HK-2 (cell line): ENCODE measurements around the gene CLDN15.
A peak's percentile ranks its signal among the peaks of the same experiment; 100 is the strongest.
"Not testable (repeated sequence)": the region's sequence is repeated elsewhere in the genome, so short reads cannot be mapped to it uniquely, and the experiment has no call there.

Experiments used
- DNase-seq: peaks from one replicate; pipeline ENCODE4 v3.0.0-alpha.2; 2018; ENCODE audit not compliant: unreplicated experiment

CLDN15 gene

DNA sequence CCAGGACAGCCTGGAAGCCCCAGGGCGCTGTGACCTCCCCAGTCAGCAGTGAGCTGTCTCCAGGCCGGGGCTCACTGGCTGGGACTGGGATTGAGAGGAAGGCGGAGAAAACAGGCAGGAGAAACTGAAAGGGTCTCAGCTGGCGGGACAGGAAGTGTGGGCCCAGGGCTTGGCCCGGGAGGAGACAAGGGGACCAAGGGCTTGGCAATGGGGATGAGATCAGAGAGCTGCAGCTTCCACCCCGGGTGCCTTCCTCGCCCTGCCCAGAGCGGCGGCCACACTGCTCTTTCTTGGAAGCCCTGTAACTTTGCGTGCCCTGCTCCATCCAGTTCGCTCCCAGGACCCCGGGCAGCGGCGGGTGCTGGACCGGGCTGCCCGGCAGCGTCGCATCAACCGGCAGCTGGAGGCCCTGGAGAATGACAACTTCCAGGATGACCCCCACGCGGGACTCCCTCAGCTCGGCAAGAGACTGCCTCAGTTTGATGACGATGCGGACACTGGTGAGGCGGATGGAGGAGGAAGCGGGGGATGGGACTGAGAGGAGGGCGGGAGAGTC is 15.2 kb downstream of the CLDN15 start:
- DNase-seq: no peak

DNA sequence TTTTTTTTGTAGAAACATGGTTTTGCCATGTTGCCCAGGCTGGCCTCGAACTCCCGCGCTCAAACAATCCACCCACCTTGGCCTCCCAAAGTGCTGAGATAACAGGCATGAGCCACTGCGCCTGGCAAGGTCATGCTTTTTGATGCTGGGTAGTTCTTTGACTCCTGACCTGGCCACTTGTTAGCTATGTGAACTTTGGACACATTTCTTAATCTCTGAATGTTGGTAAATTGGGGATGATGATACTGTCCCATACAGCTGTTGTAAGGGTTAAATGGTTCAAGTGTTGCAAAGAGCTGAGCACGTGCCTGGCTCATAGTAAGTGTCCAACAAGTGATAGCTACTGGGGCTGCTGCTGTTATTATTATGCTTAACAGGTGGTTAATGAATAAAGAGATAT is 17.3 kb downstream of the CLDN15 start:
- no peak for DNase-seq

GRCh38 chr7:101218236-101219125 is 19.1 kb downstream of the CLDN15 start:
- no peak for DNase-seq

DNA sequence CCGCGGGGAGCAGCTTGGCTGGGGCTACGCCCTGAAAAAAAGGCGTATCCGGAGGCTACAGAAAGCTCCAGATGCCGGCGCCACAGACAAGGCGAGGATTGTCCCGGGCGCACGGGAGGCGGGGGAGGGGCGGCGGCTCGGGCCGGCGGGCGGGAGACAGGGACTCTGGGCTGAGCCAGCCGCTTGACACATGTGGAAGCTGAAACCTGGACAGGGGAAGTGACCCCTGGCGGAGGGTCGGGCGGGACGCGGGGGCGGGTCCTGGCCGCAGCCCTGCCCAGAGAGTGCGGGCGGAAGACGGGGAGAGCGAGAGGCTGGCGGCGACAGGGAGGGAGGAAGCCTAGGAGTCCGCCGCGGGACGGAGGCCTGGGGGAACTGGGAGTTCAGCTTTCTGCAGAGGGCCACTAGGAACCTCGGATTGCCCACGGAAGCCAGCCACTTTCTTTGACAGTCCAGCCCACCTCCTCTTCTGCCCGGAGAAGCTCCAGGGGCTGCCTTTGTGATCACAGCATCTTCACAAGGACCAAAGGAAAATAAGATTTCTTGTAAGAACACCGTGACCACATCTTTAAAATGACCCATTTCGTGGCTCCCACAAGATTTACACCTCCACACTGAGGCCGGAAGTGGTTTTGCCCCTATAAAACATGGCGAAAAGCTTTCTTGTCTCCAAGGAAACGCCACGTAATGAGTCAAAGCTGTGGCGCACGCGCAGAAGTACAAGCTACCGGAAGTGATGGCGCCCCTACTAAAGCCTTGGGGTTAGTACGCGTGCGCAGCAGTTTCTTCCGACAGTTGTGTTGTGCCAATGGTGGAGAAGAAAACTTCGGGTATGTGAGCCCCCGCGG is 20.0 kb downstream of the CLDN15 start, which contains the start of the genes PLOD3 and ZNHIT1:
Gene PLOD3 (minus strand): TSS at position 194 of the 848 bp plus-strand sequence. CDS start 307 bp downstream, outside the sequence.
Gene ZNHIT1 (plus strand): TSS at position 778 of the 848 bp plus-strand sequence. CDS start 31 bp downstream, at position 809.
- peak; percentile 95 for DNase-seq

GRCh38 chr7:101216860-101217387 is 20.7 kb downstream of the CLDN15 start:
- DNase-seq: peak; percentile 42

DNA sequence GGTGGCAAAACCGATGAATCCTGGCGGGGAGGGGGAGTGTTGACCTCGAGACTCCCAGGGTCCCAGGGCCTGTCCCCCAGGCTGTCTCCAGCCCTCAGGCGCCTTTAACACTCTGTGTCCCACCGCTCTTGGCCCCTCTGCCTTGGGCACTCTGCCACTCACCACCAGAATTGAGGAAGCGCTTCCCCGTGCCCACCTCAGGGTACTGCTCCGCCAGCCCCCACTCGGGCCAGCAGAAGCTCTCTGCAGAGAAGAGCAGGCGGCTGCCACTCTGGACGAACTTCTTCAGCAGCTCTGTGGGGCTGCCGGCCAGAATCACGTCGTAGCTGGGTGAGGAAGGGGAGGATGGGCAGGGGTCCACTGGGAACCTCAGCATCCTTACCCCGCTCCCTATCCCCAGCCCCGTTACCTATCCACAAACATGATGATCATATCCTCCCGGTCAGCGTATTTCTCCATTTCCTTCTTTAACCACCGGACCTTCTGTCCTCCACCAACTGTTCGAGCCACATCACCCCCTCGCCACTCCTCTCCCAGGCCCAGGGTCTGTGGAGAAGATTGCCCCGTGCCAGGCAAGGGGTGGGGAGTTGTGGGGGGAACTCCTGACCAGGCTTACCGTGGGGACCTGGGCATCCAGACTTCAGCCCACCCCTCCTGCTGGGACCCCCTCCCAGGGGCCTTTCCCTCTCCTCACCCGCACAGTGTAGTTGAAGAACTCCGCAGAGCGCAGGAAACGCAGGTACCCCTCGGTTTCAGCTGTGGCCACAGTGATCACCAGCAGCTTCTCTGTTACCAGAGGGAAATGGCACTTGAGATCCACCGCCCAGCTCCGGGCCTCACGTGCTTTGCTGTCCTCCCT is 21.4 kb downstream of the CLDN15 start:
- DNase-seq: no peak

- no peak for DNase-seq
Observed at GRCh38 chr7:101212014-101212413, 25.6 kb downstream of the CLDN15 start.

DNA sequence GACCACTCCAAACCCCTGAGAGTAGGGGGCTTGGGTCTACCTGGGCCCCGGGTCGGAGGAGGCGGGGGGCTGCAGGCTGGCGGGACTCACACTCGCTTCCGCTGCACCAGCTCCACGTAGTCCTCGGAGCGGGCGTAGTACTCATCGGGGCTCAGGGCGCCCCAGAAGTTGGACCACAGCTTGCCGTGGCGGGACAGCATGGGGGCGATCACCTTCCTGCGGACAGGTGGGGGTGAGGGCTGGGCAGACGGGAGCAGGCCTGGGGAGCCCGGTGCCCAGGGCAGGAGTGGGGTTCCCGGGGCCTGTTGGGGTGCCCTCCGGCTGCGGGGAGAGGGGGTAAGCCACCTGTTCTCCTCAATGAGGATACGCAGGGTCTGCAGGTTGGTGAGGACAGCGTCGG is 26.1 kb downstream of the CLDN15 start:
- DNase-seq: no peak

DNA sequence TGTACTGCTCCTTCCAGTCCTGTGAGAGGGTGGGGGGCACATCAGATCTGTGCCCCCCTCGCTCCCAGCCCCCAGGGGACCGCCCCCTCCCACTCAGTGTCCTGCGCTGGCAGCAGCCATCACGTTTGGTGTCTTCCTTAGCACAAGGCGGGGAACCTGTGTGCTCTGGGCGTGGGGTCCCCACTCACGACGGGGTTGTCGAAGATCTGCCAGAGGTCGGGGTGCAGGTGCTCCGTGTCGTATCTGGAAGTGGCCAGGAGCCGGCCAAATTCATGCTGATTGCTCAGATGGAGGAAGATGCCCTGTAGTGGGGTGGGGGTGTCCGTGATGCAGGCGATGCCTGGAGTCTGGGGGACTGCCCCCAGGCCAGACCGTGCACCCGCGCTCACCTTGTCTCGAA is 27.5 kb downstream of the CLDN15 start:
- DNase-seq: no peak

GRCh38 chr7:101208794-101209193 is 28.8 kb downstream of the CLDN15 start:
- no peak for DNase-seq

GRCh38 chr7:101207459-101207858 is 30.1 kb downstream of the CLDN15 start:
- DNase-seq: no peak

DNA sequence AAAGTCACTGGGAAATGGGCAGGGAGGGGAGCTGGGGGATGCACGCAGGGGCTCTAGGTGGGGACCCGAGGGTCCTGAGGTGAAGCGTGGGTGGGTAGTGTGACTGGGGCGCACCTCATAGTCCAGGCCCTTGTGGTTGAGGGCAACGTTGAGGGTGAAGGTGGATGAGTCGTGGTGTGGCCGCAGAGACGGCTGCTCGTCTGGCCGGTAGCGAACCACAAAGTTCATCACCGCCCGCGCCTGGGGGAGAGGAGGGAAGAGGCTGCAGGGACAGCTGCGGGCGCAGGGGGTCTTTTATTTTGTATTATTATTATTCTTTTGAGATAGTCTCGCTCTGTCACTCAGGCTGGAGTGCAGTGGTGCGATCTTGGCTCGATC is 30.9 kb downstream of the CLDN15 start:
- DNase-seq: peak; percentile 31

DNA sequence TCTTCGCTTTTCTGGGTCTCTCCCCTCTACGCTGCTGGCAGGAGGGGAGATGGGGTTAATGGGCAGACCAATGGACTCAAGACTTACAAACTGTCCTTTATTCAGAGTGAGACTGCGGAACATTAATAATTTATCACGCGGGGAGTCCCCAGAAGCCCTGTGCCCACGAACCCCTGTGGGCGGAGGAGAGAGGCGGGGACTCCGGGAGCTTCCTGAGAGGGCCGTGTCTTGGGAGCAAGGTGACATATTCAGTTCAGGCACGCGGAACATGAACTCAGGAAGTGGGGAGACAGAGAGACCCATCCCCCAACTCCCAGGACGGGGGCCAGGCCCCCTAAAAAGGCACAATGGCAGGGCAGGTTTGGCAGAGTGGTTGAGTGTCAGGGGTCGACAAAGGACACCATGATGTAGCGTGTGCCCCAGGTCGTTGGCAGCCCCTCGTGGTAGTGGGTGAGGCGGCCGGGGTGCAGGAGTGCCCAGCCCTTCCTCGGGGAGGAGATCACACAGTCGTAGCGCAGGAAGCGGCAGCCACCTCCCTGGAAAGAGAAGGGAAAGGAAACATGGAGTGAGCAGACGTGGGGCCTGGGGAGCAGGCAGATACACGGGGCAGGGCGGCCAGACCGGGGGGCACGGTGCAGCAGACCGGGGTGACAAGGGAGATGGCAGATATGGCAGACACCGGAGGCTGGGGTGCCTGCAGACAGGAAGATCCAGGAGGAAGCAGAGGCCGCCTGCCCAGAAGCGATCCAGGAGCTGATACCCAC is 31.5 kb downstream of the CLDN15 start:
- no peak for DNase-seq

DNA sequence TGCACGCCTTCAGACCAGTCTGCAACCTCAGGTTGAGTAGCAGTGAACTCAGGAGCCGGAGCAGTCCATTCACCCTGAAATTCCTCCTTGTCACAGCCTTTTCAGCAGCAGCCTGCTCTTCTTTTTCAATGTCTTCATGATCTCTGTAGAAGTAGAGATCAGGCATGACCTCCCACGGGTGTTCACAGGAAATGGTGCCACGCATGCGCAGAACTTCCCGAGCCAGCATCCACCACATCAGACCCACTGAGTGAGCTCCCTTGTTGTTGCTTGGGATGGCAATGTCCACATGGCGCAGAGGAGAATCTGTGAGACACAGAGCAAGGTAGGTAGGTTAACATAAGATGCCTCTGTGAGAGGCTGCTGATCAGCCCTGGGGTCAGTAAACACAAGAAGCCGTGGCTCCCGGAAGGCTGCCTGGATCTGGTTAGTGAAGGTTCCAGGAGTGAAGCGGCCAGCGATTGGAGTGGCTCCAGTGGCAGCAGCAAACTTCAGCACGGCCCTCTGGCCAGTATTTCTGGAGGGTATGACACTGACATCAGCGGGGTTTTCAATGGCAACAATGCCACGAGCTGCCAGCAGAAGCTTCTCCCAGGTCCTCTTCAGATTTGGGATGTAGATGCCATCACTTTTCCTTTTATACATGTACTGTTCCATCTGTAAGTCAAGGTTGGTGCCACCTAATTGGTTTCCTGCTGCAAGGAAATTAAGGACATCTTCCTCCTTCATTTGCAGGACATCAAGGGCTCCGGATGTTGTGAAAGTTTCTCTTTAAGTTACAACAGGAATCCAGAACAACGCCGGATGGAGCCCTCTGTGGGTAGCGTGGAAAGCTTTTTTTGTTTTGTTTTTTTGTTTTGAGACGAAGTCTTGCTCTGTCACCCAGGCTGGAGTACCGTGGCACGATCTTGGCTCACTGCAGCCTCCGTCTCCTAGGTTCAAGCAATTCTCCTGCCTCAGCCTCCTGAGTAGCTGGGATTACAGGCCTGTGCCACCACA is 33.6 kb downstream of the CLDN15 start:
- not testable (repeated sequence) for DNase-seq

DNA sequence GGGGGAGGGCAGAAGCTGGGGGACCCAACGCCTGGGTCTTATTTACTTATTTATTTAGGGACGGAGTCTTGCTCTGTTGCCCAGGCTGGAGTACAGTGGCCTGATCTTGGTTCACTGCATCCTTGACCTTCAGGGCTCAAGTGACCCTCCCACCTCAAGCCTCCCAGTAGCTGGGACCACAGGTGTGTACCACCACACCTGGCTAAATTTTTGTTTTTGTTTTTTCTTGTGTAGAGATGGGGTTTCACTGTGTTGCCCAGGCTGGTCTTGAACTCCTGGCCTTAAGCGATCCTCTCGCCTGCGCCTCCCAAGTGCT is 35.0 kb downstream of the CLDN15 start:
- no peak for DNase-seq

- DNase-seq: no peak
Observed at GRCh38 chr7:101201695-101202602, 35.7 kb downstream of the CLDN15 start.

DNA sequence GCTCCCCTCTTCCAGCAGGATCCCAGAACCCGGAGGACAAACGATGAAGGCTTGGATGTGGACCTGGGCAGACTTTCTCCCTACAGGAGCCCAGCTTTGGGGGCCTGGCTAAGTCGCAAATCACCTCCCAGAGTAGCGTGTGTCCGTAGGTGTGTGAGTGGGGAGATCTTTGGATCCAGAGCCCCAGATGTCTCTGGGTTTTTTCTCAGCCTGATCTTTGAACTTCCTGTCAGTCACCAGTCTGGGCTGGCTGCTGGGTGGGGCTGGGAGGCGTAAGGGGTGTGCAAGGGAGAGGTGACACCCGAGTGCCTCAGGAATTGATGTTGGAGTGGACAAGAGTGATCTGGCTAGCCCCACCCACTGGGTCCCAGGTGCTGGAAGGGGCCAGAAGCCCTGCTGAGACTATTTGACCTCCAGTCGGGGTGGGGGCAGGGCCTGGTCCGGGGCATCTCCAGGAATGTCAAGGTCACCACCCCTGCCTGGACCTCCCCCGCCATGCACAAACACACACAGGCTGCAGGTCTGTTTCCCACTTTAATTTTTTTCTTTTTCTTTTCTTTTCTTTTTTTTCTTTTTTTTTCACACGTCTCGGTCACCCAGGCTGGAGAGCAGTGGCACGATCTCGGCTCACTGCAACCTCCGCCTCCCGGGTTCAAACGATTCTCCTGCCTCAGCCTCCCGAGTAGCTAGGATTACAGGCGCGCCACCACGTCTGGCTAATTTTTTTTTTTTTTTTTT is 36.6 kb downstream of the CLDN15 start, which contains the start of gene MOGAT3:
Gene MOGAT3 (minus strand): TSS at position 175 of the 738 bp plus-strand sequence. CDS start 182 bp downstream, outside the sequence.
- no peak for DNase-seq
